ENCODE results near the gene FOXN4.

FOXN4 gene

DNA sequence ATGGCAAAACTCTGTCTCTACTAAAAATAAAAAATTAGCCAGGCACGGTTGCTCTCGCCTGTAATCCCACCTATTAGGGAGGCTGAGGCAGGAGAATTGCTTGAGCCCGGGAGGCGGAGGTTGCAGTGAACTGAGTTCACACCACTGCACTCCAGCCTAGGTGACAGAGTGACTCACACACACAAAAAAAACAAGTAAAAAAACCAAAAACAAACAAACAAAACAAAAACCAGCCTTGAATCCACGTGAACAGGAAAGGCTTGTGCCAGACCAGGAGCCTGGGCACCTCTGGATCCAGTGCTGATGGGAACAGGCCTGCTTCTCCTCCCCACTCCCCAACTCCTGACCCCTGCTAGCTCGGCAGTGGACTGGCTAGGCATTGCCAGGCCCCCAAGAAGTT, 3.5 kb downstream of the FOXN4 start:
- DNase-seq = no peak

DNA sequence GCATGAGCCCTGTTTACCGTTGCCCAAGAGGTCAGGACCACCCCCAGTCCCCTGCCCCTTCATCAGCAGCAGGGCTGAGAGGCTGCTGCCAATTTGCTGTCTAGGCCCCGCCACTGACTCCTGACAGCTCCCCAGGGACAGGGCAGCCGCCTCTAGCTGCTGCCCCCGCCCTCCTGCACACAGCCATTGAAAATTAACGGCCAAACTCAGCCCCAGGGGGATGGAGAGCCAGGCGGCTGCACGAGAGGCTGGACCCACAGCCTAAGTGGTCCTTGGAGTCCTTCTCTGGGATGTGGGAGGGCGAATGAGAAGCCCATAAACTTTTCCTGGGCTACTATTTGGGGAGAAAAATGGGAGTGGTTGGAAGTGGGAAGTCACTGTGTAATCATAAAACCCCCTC, 4.6 kb downstream of the FOXN4 start:
- DNase-seq = no peak

DNA sequence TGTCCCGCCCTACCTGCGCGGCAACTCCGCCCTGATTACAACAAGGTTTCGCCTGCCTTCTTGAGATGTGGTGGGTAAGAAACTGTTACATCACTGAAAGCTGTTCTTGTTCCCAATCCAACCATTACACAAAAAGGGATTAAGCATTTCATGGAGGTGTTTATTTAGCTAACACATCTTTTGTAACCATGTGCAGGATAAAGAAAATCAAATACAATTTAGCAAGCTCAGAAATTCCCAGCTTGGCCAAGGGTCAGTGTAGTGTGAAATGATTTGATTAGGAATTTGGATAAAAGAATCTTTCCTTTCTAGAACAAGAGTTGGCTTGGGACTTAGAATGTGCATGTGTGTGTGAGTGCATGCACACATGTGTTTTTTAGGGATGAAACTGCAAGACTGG, 6.3 kb downstream of the FOXN4 start:
- no peak for DNase-seq

DNA sequence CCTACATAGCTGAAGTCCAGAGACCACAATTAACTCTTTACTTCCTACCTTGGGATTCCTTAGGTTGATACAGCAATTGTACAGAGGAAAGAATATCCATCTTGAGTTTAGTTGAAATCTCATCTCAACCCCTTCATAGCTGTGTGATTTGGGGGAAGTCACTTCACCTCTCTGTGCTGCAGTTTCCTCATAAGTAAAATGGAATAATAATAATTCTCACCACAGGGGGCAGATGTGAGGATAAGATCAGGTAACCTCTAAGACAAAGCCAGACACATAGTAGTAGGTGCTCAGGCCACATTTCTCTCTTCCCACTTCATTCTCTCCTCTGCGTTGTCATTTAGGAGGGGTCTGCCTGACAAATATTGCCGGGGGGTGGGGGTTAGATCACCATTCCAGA, 6.7 kb downstream of the FOXN4 start:
- DNase-seq = no peak

DNA sequence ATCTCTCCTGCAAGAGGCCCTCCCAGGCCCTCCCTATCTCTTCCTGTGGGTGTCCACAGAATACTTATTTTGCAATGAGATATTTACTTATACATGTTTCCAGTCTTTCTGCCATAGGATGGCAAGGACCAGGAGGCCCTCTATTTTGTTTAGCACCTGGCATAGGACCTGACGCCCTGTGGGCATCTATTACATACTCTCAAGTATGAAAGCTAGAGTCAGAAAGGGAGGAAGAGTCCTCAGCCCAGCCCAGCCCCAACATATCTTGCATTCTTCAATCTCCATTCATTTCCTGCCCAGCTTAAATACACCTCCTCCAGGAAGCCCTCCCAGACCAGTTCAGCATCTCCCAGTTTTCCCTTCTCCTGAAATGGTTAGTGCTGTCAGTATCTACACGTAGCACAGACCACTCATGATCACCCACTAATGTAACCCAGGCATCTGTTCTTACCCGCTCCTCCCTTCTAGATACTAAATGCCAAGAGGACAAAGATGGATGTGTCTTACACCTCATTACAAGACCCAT, 7.4 kb downstream of the FOXN4 start:
- no peak for DNase-seq

DNA sequence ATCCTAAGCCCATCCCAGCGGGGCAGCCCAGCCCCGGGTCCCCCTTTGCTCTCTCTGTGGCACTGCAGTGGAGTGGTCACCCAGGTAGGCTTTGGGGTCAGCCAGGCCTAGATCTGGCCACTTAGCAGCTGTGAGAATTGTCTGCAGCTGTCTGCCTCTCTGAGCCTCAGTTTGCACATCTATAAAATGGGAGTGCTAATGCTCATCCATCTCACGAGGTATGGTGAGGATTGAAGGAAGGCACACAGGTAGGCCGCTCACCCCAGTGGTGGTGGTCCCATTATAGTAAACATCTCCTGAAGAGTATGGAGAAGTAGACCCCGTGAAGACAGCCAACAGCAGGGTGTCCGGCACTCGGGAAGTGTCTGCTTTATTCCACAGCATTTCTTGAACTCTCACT, 9.2 kb downstream of the FOXN4 start:
- no peak for DNase-seq

DNA sequence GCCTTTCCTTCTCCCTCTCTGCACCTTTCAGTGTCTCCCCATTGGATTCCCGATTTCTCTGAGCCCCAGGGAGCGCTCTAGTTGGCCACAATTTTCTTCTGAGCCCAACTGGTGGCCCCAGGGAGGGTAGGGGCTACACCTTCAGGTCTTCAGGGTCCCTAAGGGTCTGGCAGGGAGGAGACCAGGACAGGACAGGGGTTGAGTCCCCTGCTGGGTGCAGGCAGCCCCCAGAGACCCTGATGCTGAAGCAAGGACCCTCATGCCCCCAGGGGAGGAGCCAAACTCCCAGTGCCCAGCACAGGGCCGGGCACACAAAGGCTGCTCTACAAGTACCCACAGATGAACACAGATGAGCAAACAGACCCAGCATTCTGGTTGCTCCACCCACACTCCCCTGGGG, 12.7 kb downstream of the FOXN4 start:
- no peak for DNase-seq

DNA sequence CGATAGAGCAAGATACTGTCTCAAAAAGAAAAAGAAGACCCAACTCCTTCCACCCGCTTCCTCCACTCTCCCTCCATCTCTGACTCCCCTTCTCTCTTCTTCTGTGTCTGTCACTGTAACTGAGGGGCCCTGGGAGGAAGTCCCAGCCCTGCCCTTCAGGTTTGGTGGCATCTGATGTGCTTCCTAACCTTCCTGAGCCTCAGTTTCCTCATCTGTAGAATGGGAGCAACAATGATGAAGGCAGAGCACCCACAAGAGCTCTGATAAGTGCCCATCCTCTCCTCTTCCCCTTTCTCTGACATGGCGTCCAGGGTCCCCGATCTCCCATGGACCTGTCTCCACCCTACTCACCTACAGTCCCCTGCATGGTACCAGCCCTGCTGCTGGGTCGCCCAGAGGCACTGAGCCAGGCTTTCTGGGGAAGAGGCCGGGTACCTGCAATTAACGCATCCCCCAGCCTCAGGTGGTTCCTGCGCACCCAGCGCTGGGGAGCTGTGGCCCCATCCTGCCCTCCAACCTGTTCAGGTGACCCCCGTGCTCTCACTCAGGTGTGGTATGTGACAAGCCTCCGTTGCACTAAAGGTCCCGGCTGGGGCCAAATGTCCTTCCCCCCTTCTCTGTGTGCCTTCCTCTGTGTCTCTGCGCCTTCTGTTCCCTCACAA, 13.2 kb downstream of the FOXN4 start:
- no peak for DNase-seq

DNA sequence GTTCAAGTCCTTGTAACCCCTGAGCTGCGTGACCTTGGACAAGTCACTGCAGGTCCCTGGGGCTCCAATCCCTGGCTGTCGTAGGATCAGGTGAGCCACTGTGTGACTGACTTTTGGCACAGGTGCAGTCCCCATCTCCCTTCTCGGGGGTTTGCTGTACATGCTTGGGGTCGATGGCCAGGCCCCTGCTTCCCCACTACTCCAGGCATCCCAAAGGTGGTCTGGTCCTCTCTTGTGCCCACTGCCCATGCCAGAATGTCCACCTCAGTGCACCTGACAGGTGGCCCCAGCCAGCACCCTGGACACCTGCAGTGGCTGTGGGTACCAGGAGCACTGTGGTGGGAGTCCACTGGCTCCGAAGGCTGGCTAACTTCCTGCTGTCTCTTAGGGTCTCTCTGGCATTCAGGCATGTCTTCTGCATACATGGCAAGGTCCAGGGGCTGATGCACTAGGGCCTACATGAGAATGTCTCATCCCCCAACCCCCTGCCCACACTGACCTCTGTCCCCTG, 14.7 kb downstream of the FOXN4 start:
- DNase-seq = no peak

DNA sequence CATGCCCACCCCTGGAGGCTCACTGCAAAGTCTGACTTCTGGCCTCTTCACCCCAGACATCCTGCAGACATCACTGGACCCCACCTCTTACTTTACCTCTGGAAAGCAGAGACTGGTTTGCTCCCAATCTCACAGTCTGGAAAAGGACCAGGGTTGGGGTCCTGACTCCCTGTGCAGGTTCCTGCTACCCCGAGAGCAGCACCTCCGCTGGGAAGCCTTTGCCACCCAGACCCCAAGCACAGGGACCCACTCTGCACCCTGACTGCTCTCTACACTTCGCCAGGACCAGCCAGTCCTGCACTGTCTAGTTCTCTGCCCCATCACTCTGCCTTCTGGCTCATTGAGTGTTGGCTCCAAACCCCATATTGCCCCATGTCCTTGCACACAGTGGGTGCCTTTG, 16.0 kb downstream of the FOXN4 start:
- no peak for DNase-seq

DNA sequence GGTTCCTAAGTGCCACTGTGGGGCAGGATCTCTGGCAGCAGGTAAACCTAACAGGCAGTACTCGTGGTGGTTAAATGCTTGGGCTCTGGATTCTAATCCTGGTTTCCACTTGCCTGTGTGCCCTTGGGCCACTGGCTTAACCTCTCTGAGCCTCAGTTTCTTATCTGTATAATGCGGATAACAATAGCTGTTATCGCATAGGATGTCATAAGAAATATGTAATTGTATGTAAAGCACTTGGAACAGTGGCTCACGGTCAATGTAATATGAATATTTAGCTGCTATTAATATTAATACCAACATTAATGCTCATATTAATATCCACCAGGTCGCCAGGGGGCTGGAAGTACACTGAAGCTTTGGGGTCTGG, 16.8 kb downstream of the FOXN4 start:
- no peak for DNase-seq

DNA sequence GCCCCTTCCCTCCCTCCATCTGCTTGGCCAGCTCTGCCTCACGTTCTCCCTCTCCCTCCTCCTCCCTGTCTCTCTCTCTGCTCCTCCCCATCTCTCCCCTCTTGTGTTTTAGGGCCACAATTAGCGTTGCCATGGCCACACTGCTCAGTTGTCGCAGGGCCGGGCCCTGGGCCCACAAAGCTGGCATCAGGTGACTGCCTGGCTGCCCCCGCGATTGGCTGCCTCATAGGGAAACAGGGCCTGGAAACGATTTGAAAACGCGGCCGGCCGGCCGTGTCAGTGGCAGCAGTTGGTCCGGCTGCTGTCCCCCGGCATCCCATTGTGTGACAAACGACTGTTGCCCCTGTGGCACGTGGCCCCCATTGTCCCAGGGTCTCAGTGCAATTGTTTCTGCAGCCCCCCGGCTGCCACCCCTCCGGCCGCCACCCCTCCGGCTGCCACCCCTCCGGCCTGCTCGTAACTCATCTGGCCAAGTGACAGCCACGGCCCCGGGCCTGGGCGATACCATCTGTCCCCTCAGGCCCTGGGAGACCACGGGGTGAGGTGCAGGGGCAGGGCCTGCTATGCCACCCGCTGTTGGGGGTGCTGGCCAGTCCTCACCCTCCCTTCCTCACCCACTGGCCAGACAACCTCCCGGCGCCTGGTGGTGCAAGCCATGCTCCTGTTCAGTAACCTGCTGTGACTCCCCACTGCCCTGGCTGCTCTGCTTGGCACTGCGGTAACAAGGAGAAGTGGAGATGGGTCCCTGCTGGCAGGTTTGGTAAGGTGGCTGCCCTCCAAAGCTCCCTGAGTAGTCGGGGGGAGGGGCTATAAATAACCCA, 17.4 kb downstream of the FOXN4 start:
- no peak for DNase-seq

DNA sequence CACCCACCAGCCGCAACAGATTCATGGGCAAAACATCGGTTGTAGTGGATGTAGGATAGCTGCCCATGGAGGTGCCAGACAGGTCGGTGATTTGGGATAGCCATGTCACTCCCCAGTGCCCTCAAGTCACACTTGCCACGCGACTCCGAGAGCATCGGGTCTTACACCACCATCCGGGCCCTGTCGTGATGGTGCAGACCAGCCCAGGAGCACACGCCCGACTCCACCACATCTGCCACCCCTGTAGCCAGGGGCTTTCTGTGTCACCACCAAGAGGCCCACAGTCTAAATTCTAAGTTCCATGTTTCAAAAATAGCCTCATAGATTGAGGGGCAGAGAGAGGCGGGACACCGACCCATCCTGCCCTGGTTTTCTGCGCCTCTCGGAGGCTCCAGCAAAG, 18.0 kb downstream of the FOXN4 start:
- no peak for DNase-seq

DNA sequence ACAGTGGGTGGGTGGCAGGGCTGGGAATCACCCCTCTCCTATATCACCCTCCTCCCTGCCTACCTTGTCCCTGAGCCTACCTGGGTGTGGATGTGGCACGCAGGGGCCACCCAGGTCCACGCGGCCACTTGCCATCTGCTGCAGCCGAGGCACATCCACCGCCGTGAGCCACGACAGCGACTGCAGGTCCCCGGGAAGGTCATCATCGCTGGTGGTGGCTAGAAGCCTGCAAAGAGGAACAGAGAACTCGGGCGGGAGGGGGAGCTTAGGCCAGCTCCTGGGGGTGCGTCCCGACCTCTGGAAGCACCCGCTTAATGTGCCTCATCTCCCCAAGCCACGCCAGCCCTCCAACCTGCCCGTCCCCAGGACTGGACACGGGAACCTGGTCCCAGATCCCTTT, 19.0 kb downstream of the FOXN4 start:
- DNase-seq = no peak

DNA sequence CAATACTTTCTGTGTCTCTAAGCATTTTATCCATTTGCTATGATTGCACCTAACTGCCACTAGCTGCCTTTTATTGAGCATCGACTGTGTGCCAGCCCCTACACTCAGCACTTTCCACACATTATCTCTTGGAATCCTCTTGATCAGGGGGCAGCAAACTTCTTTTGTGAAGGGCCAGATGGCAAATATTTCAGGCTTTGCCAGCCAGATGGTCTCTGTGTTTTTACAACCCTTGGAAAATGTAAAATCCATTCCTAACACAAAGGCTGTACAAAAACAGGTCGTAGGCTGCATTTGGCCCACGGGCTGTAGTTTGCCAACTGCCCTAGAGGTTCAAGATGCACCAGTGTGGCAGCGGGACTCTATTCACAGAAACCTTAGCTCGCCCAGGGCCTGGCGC, 19.5 kb downstream of the FOXN4 start:
- DNase-seq = no peak

DNA sequence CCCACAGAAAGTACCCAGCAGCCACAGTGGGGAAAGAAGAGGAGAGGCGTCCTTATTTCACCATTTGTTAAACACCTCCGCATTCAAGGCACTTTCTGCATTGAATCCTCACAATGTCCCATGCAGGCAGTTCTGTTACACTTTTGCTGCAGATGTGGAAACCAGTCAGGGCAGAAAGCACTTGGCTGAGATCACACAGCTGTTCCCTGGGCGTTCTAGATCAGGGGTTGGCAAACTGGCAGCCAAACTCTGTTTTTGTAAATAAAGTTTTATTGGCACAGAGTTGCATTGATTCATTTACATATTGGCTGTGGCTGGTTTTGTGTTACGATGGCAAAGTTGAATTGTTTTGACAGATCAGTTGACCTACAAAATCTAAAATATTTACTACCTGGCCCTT, 20.1 kb downstream of the FOXN4 start:
- no peak for DNase-seq

DNA sequence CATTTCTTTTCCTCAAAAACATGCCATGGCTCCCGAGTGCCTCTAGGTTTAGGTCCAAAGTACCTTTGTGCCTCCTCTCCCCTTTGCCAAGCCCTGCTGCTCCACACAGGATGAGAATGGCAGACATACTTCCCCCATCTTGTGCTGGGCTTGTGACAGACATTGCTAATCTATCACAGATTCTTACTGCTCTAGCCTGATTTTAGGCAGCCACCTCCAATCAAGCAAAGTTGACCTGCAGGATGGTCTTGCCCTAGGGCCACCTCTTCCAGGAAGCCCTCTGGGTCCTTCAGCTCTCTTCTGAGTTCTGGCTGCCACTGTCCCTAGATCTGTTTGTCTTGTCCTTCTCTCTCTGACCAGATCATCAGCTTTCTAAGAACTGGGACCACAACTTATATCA, 20.5 kb downstream of the FOXN4 start:
- DNase-seq = no peak

DNA sequence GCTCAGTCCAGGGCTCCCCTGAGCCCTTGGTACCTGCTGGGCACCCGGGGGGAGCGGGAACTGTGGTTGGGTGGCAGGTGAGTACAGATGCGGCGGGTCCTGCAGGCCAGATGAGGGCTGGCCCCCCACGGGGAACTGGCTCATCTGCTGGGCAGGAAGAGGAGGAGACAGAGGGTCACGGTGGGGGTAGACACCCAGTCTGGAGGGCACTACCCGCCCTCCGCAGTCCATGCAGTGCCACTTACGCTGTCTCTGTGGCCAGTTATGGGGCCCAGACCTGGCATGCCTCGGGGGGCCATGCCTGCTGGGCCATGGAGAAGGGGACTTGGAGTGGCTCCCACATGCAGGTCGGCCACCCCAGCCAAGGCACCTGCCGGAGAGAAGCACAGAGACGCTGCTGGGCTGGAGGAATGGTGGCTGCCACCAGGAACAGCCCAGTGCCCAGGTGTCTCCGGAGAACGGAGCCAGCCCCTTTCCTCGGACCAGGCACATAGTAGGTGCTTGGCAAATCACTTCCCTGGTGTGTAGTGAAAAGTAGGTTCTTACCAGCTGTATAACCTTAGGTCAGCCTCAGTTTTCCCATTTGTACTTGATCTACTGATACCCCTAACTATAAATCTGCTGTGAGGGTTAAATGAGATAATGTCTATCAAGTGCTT, 21.1 kb downstream of the FOXN4 start:
- DNase-seq = no peak

DNA sequence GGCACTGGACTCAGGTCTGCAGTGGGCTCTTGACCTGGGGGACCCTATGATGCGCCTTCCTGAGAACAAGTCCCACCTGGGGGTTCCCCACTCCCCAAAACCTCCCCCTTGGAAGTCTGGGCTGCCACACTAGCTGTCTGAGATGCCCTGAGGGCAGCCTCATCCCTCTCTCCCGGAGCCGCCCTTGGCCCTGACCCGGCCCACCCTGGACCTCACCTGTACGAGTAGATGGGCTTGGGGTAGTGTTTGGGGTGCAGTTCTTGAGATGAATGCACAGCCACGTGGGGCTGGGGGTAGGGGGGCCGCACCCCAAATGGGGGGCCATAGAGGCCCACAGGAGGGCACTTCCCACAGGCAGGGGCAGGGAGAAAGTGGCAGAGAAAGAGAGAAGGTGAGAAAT, 21.9 kb downstream of the FOXN4 start:
- DNase-seq = no peak

DNA sequence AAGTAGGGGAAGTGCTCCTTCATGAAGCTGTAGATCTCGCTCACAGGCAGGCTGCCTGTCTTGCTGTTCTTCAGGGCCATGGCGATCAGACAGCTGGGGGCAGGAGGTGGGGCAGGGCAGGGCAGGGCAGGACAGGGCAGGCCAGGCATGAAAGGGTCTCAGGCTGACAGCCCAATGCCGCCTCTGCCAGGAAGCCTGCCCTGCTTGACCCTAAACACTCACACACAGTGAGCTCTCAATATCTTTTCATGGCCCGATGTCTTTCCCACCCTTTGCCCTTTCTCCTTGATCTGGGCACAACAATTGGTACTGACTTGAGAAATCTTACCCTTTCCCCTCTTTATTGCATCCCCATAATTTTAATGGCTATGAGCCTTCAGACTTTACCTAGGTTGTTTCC, 22.4 kb downstream of the FOXN4 start:
- no peak for DNase-seq

DNA sequence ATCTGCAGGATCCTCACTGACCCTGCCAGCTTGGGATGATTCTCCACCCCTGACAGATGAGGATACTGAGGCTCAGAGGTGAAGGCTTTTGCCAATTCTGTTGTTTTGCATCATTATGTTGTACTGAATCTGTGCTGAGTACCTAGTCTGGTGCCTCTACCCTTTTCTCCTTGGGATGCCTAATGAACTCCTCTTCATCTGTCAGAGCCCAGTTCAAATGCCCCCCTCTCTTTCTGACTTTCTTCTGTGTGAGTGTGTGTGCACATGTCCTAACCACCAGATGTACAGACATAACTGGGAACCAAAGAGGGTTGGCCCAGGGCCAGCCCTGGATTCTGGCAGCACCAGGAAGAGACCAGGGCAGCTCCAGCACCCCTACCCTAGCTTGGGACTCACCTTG, 22.8 kb downstream of the FOXN4 start:
- no peak for DNase-seq

DNA sequence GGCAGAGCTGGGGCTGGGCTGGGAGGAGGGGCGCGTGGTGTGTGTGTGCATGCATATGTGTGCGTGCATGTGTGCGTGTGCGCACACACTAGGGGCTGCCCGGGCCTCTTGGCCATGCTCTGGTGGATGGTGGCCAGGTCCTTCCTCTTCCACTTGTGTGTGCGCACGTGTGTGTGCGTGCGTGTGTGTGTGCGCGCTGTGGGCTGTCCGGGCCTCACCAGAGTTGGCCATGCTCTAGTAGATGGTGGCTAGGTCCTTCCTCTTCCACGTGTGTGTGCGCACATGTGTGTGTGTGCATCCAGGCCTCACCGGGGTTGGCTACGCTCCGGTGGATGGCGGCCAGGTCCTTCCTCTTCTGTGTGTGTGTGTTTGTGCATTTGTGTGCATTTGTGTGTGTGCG, 24.7 kb downstream of the FOXN4 start:
- DNase-seq = no peak

DNA sequence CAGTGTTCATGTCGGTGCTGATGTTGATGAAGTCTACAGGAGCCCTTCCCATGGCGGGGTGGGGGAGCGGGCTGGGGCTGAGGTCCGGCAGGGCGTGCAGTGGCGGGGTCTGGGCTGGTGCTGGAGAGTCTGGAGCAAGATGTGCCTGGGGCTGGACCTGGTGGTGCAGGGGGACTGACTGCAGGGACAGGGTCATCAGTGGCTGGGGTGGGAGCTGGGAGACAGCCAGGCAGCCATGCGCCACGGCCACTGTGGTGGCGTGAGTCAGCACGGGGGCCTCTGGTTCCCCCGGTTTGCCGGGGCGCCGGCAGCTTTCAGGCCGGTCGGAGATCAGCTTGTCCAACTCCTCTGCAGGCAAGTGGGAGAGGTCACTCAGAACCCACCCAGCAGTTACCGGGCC, 27.6 kb downstream of the FOXN4 start:
- DNase-seq = no peak

DNA sequence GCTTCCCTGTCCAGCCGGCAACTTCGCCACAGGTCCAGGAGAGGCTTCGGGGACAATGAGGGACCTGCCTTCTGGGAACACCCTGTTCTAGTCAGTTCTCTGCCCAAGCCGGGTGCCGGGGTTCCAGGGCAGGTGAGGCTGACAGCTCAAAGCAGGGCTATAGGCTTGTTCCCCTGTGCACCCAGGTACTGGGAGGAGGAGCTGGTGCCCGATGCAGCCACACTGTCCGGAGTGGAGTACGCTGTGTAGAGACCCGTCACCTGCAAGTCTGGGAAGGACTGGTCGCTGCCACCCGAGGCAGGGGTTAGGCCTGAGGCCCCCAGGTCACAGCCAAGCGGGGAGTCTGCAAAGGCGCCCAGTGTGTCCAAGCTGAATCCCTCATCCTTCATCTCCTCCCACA, 29.6 kb downstream of the FOXN4 start:
- DNase-seq = no peak

All from CD4-positive, alpha-beta T cell treated with Interleukin-6 for 4 hours (primary cell).